ENCODE data around the gene ABCA7.

Gene ABCA7

GRCh38 chr19:1039646-1040475 is at the start of gene ABCA7:
Gene ABCA7 (plus strand): TSS chr19:1040107. CDS start chr19:1041362, 1,255 bp downstream.
- Mint-ChIP-seq H3K9me3 (no peaks in the 10 kb centered on the region), H3K36me3 (ENCODE audit: low read depth) (peaks cover 86% of the 10 kb centered on the region), H3K27me3 (no peaks in the 10 kb centered on the region), H3K27ac (peak within 1 kb of the TSS; percentile 88), H3K4me3 (peak within 1 kb of the TSS; percentile 99), H3K4me1 (ENCODE audit: low read depth) (peaks cover 65% of the 10 kb centered on the region)
- intact Hi-C loops (cut with micrococcal nuclease), result loop anchor here (2.0 kb wide), 1 partner anchor 29 kb away; no protein-coding TSS in a partner anchor

- Mint-ChIP-seq H3K4me3 (no peak overlapping the region), H3K4me1 (ENCODE audit: low read depth) (peaks cover 19% of the 10 kb centered on the region), H3K27me3 (peaks cover 7% of the 10 kb centered on the region), H3K27ac (no peak overlapping the region), H3K9me3 (no peaks in the 10 kb centered on the region), H3K36me3 (ENCODE audit: low read depth) (peaks cover 93% of the 10 kb centered on the region)
- intact Hi-C loops (cut with micrococcal nuclease), result no loop called here
These were observed 49.8 kb upstream of the ABCA7 start for GRCh38 chr19:990119-990571.

- H3K36me3 Mint-ChIP-seq (ENCODE audit: low read depth), result peaks cover 90% of the 10 kb centered on the region
- no peaks in the 10 kb centered on the region for H3K9me3 Mint-ChIP-seq
- intact Hi-C loops (cut with micrococcal nuclease), result no loop called here
- peaks cover 13% of the 10 kb centered on the region for H3K27me3 Mint-ChIP-seq
- peaks cover 13% of the 10 kb centered on the region for H3K4me1 Mint-ChIP-seq (ENCODE audit: low read depth)
- H3K27ac Mint-ChIP-seq, result no peak overlapping the region
- no peak overlapping the region for H3K4me3 Mint-ChIP-seq
These were observed 49.2 kb upstream of the ABCA7 start for GRCh38 chr19:990746-991145.

GRCh38 chr19:991174-991931 is 48.6 kb upstream of the ABCA7 start:
- intact Hi-C loops (cut with micrococcal nuclease), result no loop called here
- Mint-ChIP-seq H3K9me3 (no peaks in the 10 kb centered on the region), H3K4me1 (ENCODE audit: low read depth) (peaks cover 16% of the 10 kb centered on the region), H3K27me3 (peaks cover 19% of the 10 kb centered on the region), H3K27ac (no peak overlapping the region), H3K4me3 (no peak overlapping the region), H3K36me3 (ENCODE audit: low read depth) (peaks cover 84% of the 10 kb centered on the region)

GRCh38 chr19:991932-992669 is 47.8 kb upstream of the ABCA7 start:
- H3K4me1 Mint-ChIP-seq (ENCODE audit: low read depth), result peaks cover 19% of the 10 kb centered on the region
- peaks cover 76% of the 10 kb centered on the region for H3K36me3 Mint-ChIP-seq (ENCODE audit: low read depth)
- no peak overlapping the region for H3K4me3 Mint-ChIP-seq
- intact Hi-C loops (cut with micrococcal nuclease), result no loop called here
- H3K27ac Mint-ChIP-seq, result no peak overlapping the region
- no peaks in the 10 kb centered on the region for H3K9me3 Mint-ChIP-seq
- peaks cover 26% of the 10 kb centered on the region for H3K27me3 Mint-ChIP-seq

GRCh38 chr19:992670-993055 is 47.2 kb upstream of the ABCA7 start:
- intact Hi-C loops (cut with micrococcal nuclease), result no loop called here
- no peak overlapping the region for H3K27ac Mint-ChIP-seq
- peaks cover 19% of the 10 kb centered on the region for H3K4me1 Mint-ChIP-seq (ENCODE audit: low read depth)
- peaks cover 70% of the 10 kb centered on the region for H3K36me3 Mint-ChIP-seq (ENCODE audit: low read depth)
- no peak overlapping the region for H3K4me3 Mint-ChIP-seq
- no peaks in the 10 kb centered on the region for H3K9me3 Mint-ChIP-seq
- H3K27me3 Mint-ChIP-seq, result peaks cover 32% of the 10 kb centered on the region

- Mint-ChIP-seq H3K4me3 (no peak overlapping the region), H3K27me3 (peaks cover 39% of the 10 kb centered on the region), H3K36me3 (ENCODE audit: low read depth) (peaks cover 63% of the 10 kb centered on the region), H3K27ac (no peak overlapping the region), H3K9me3 (no peaks in the 10 kb centered on the region), H3K4me1 (ENCODE audit: low read depth) (peaks cover 14% of the 10 kb centered on the region)
- intact Hi-C loops (cut with micrococcal nuclease), result no loop called here
These were observed 46.5 kb upstream of the ABCA7 start for GRCh38 chr19:993361-993830.

GRCh38 chr19:993831-994393 is 46.0 kb upstream of the ABCA7 start:
- Mint-ChIP-seq H3K27me3 (peaks cover 44% of the 10 kb centered on the region), H3K36me3 (ENCODE audit: low read depth) (peaks cover 58% of the 10 kb centered on the region), H3K27ac (no peak overlapping the region), H3K4me3 (no peak overlapping the region), H3K9me3 (no peaks in the 10 kb centered on the region), H3K4me1 (ENCODE audit: low read depth) (peaks cover 13% of the 10 kb centered on the region)
- intact Hi-C loops (cut with micrococcal nuclease), result no loop called here

- H3K4me3 Mint-ChIP-seq, result no peak overlapping the region
- intact Hi-C loops (cut with micrococcal nuclease), result no loop called here
- H3K9me3 Mint-ChIP-seq, result no peaks in the 10 kb centered on the region
- H3K27me3 Mint-ChIP-seq, result peaks cover 50% of the 10 kb centered on the region
- peaks cover 52% of the 10 kb centered on the region for H3K36me3 Mint-ChIP-seq (ENCODE audit: low read depth)
- H3K4me1 Mint-ChIP-seq (ENCODE audit: low read depth), result peaks cover 12% of the 10 kb centered on the region
- H3K27ac Mint-ChIP-seq, result no peak overlapping the region
These were observed 45.4 kb upstream of the ABCA7 start for GRCh38 chr19:994516-994915.

GRCh38 chr19:995051-995827 is 44.7 kb upstream of the ABCA7 start:
- H3K27me3 Mint-ChIP-seq, result peaks cover 55% of the 10 kb centered on the region
- H3K27ac Mint-ChIP-seq, result no peak overlapping the region

GRCh38 chr19:996051-996838 is 43.7 kb upstream of the ABCA7 start:
- Mint-ChIP-seq H3K27ac (no peak overlapping the region), H3K9me3 (no peaks in the 10 kb centered on the region), H3K4me1 (ENCODE audit: low read depth) (peaks cover 17% of the 10 kb centered on the region), H3K36me3 (ENCODE audit: low read depth) (peaks cover 35% of the 10 kb centered on the region), H3K4me3 (no peak overlapping the region), H3K27me3 (peaks cover 60% of the 10 kb centered on the region)
- intact Hi-C loops (cut with micrococcal nuclease), result no loop called here

More at GRCh38 chr19:995051-995827, 44.7 kb upstream of the ABCA7 start:
- intact Hi-C loops (cut with micrococcal nuclease), result no loop called here
- Mint-ChIP-seq H3K36me3 (ENCODE audit: low read depth) (peaks cover 45% of the 10 kb centered on the region), H3K4me1 (ENCODE audit: low read depth) (peaks cover 12% of the 10 kb centered on the region), H3K9me3 (no peaks in the 10 kb centered on the region), H3K4me3 (no peak overlapping the region)

- Mint-ChIP-seq H3K27me3 (peaks cover 76% of the 10 kb centered on the region), H3K4me1 (ENCODE audit: low read depth) (peaks cover 23% of the 10 kb centered on the region), H3K9me3 (no peaks in the 10 kb centered on the region), H3K4me3 (no peak overlapping the region), H3K27ac (no peak overlapping the region), H3K36me3 (ENCODE audit: low read depth) (peaks cover 19% of the 10 kb centered on the region)
- intact Hi-C loops (cut with micrococcal nuclease), result no loop called here
These were observed 41.8 kb upstream of the ABCA7 start for GRCh38 chr19:998064-998463.
